Activated CD8-positive, alpha-beta T cell treated with anti-CD3 and anti-CD28 coated beads for 36 hours (primary cell): Measurements from ENCODE around the gene DHX35. TPM values are rescaled to one million over a fixed set of nuclear protein-coding genes. Genes with fewer than 3 reads are reported as not detected.

ENCODE experiments used
- ATAC-seq: fragments of 200-7000 bp; cut with Tn5 transposase; one replicate; pipeline ENCODE4 v1.10.0; 2021; ENCODE audit warnings: mild to moderate bottlenecking, moderate library complexity
- CTCF ChIA-PET: fragments of 350-600 bp; sonication (Branson Sonifier 250); formaldehyde crosslinking; loops from one replicate; lab custom pipeline; 2021; ENCODE audit warnings: antibody characterized with exemption; lab: Charles Lee
- POLR2A ChIA-PET: fragments of 350-600 bp; sonication (Branson Sonifier 250); formaldehyde crosslinking; loops from one replicate; lab custom pipeline; 2021; ENCODE audit warnings: antibody characterized with exemption; lab: Charles Lee
- DNase-seq: peaks from one replicate; pipeline ENCODE4 v3.0.0-alpha.2; 2020
- H3K27ac Mint-ChIP-seq: one replicate; pipeline ENCODE4 v1.8.0; 2021; ENCODE audit warnings: mild to moderate bottlenecking, mixed read lengths
- H3K27me3 Mint-ChIP-seq: one replicate; pipeline ENCODE4 v1.8.0; 2021; ENCODE audit warnings: mixed read lengths
- H3K36me3 Mint-ChIP-seq: one replicate; pipeline ENCODE4 v1.8.0; 2021; ENCODE audit warnings: low read depth, mixed read lengths
- H3K4me1 Mint-ChIP-seq: one replicate; pipeline ENCODE4 v1.8.0; 2021; ENCODE audit warnings: low read depth, mixed read lengths
- H3K4me3 Mint-ChIP-seq: one replicate; pipeline ENCODE4 v1.8.0; 2021; ENCODE audit warnings: mild to moderate bottlenecking, moderate library complexity, mixed read lengths
- H3K9me3 Mint-ChIP-seq: one replicate; pipeline ENCODE4 v1.8.0; 2021; ENCODE audit warnings: mixed read lengths
- CTCF ChIP-seq: fragments of 200-600 bp; IDR thresholded peaks from one replicate; pipeline ENCODE4 v1.8.0; 2022; ENCODE audit warnings: antibody characterized with exemption, mild to moderate bottlenecking
- intact Hi-C: fragments of 100-400 bp; cut with micrococcal nuclease; formaldehyde crosslinking; loops from one replicate; pipeline ENCODE4 v1.10.0; 2022
- total RNA-seq, 2 experiments: library from RNA; stranded (reverse); gene quantifications; one replicate each; pipeline ENCODE4 v1.2.3, GENCODE V29; 2021

The DHX35 gene
- total RNA-seq, 2 experiments from 2014 or later, result 12.2 to 12.6 TPM

DNA sequence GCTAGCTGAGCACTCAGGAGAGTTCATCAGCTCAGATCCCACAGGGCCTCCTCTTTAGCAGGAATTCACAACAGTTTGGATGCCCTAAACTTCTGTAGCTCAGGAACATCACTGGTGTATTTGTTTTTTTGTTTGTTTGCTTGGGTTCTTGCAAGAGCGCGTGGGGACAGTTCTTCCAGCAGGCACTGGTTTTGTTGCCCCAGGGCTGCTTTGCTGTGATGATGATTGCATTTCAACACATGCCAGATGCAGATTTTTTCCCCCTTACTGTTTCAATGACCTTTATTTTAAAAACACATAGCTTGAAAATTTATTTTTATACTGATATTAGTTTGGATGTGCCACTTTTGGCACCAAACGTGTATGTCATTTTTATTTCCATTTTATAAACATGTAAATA is 77.1 kb downstream of the DHX35 start:
- no peak for ATAC-seq
- H3K27me3 Mint-ChIP-seq, result no peaks in the 10 kb centered on the region
- no peaks in the 10 kb centered on the region for H3K9me3 Mint-ChIP-seq
- H3K36me3 Mint-ChIP-seq, result peaks cover 13% of the 10 kb centered on the region
- no peak for DNase-seq
- no peaks in the 10 kb centered on the region for H3K4me1 Mint-ChIP-seq
- H3K4me3 Mint-ChIP-seq, result no peak overlapping the region
- no peak overlapping the region for H3K27ac Mint-ChIP-seq
- intact Hi-C loops, result no loop called here
- CTCF ChIA-PET, result interaction anchor here (1.1 to 3.5 kb wide), 4 partner anchors 8 to 113 kb away, joined by 3 to 40 read pairs (median 10); partner anchors contain the start of genes DHX35 and FAM83D
- TF ChIP-seq CTCF, result no peak
- POLR2A ChIA-PET, result no interaction called here

- Mint-ChIP-seq H3K36me3 (peaks cover 11% of the 10 kb centered on the region), H3K27me3 (no peaks in the 10 kb centered on the region), H3K4me3 (no peak overlapping the region), H3K9me3 (no peaks in the 10 kb centered on the region), H3K4me1 (no peaks in the 10 kb centered on the region), H3K27ac (no peak overlapping the region)
- ATAC-seq (no peak), DNase-seq (no peak)
- ChIA-PET CTCF (interaction anchor here (3.4 kb wide), 1 partner anchor 10 kb away, joined by 40 read pairs; no protein-coding TSS in a partner anchor), POLR2A (no interaction called here)
- TF ChIP-seq CTCF, result no peak
- intact Hi-C loops, result no loop called here
Observed at GRCh38 chr20:39040116-39040515, 78.0 kb downstream of the DHX35 start.

DNA sequence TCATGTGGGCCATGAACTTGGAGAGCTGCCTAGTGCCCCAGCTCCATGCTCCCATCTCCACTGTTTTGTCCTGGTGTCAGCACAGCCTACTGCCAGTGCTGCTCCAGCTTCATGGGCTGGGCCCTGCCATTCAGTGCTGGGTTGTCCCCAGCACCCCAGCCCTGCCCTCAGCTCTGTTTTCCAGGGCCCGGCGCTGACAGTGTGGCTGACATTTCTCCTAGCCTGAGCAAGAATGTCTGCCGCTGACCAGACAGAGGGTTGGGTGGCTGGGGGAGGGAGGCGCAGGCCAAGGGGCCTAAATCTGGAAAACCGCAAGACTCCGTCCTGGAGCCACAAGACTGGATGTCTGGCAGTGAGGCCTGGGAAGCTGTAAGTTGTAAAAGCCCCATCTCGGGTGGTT is 78.9 kb downstream of the DHX35 start:
- Mint-ChIP-seq H3K9me3 (no peaks in the 10 kb centered on the region), H3K36me3 (peaks cover 7% of the 10 kb centered on the region), H3K4me1 (no peaks in the 10 kb centered on the region), H3K27ac (no peak overlapping the region), H3K4me3 (no peak overlapping the region), H3K27me3 (no peaks in the 10 kb centered on the region)
- ChIA-PET POLR2A (no interaction called here), CTCF (interaction anchor here (0.8 to 3.4 kb wide), 4 partner anchors 9 to 289 kb away, joined by 3 to 40 read pairs (median 3); no protein-coding TSS in a partner anchor)
- no peak for ATAC-seq
- TF ChIP-seq CTCF, result no peak
- intact Hi-C loops, result no loop called here
- no peak for DNase-seq

GRCh38 chr20:39042279-39043150 is 80.4 kb downstream of the DHX35 start:
- no peak for TF ChIP-seq CTCF
- ChIA-PET POLR2A (no interaction called here), CTCF (interaction anchor here (3.4 kb wide), 1 partner anchor 7 kb away, joined by 40 read pairs; no protein-coding TSS in a partner anchor)
- intact Hi-C loops, result no loop called here
- H3K36me3 Mint-ChIP-seq, result peaks cover 7% of the 10 kb centered on the region
- no peaks in the 10 kb centered on the region for H3K4me1 Mint-ChIP-seq
- DNase-seq (no peak), ATAC-seq (no peak)
- H3K27ac Mint-ChIP-seq, result no peak overlapping the region
- no peaks in the 10 kb centered on the region for H3K9me3 Mint-ChIP-seq
- H3K27me3 Mint-ChIP-seq, result no peaks in the 10 kb centered on the region
- H3K4me3 Mint-ChIP-seq, result no peak overlapping the region

GRCh38 chr20:39044501-39044900 is 82.4 kb downstream of the DHX35 start:
- intact Hi-C loops, result no loop called here

More at GRCh38 chr20:39044501-39044900, 82.4 kb downstream of the DHX35 start:
- no peak for TF ChIP-seq CTCF
- ATAC-seq (no peak), DNase-seq (no peak)
- Mint-ChIP-seq H3K9me3 (no peaks in the 10 kb centered on the region), H3K27me3 (no peaks in the 10 kb centered on the region), H3K4me3 (no peak overlapping the region), H3K36me3 (peaks cover 7% of the 10 kb centered on the region), H3K27ac (no peak overlapping the region), H3K4me1 (peaks cover under 1% of the 10 kb centered on the region)
- POLR2A ChIA-PET, result interaction anchor here (0.6 kb wide), 1 partner anchor 82 kb away, joined by 3 read pairs; no protein-coding TSS in a partner anchor
- CTCF ChIA-PET, result interaction anchor here (1.3 to 1.5 kb wide), 2 partner anchors 23 to 36 kb away, joined by 3 to 4 read pairs; no protein-coding TSS in a partner anchor
